H4 (cell line): ENCODE measurements around the gene IGSF21. TPM values are rescaled to one million over a fixed set of nuclear protein-coding genes. Genes with fewer than 3 reads are reported as not detected.
"Not testable (repeated sequence)": the region's sequence is repeated elsewhere in the genome, so short reads cannot be mapped to it uniquely, and the experiment has no call there.

ENCODE experiments used
- DNase-seq: peaks from one replicate; pipeline ENCODE4 v3.0.0-alpha.2; 2015; ENCODE audit warnings: low spot score
- total RNA-seq: library from RNA; depleted of rRNA; stranded (reverse); fragments of >200 nt; shearing (Covaris generic); gene quantifications from 2 replicates; pipeline ENCODE4 v1.2.3, GENCODE V29; 2014

The IGSF21 gene
- total RNA-seq, 1 experiment from 2014 or later, result not detected

DNA sequence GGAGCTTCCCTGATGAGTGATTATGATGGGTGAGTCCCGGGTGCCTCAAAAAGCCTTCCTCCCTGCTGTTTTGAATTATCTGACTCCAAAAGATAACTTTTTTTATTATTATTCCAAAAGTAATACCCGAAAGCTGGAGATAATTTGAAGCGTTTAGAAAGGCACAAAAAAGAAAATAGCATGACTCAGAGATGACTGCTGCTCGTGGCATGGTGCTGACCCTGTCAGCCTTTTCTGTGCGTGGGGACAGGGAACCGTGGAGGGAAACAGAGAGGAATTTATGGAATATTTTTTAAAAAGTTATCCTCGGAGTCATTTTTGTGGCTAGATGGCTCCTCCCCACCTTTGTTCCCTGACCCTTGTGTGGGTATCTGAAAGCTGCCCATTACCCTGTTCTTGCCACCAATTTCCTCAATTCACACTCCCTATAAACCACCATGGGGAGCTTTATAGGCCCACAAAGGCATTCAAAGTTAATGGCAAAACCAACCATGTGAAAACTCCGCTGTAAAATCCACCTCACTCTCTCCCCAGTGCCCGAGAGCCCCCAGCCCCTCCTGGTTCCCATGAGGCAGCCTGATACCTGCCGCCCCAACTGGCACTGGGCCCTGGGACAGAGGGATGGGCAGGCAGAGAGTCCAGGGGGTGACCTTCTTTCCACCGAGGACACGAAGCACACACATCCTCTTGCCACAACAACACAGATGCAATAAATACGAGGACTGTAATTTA lies 37.5 kb downstream of the IGSF21 start:
- no peak for DNase-seq

DNA sequence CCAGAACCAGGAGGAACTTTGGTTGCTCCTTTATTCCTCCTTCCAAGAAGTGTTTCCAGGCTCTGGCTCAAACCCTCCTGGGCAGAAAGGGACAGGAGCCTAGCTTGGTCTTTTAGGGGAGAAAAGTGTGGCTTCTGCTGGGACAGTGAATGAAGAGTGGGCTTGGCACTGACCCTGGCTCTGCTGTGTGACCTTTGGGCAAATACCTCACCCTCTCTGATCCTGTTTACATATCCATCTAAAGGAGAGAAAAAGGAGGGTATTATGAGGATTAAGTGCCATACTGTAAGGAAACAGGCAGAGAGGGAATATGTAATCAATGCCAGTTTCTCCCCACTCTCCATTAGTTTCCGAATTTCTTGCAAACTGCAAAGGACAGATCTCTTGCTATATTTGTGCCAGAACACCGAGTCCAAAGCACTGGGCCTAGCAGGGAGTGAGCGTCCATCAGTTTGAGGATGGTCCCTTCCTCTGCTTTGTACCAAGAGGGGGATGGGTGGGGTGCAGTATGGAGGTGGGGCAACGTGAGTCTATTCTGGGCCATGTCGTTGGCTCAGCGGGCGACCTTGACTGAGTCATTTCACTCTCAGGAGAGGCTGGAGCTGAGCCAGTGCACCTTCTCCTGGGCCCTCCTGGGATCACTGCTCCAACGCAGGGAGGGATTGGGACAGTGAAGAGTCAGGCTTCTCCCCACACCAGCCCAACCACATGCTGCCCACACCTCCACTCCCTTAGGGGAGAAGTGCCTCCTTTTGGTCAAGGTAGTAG lies 38.4 kb downstream of the IGSF21 start:
- no peak for DNase-seq

DNA sequence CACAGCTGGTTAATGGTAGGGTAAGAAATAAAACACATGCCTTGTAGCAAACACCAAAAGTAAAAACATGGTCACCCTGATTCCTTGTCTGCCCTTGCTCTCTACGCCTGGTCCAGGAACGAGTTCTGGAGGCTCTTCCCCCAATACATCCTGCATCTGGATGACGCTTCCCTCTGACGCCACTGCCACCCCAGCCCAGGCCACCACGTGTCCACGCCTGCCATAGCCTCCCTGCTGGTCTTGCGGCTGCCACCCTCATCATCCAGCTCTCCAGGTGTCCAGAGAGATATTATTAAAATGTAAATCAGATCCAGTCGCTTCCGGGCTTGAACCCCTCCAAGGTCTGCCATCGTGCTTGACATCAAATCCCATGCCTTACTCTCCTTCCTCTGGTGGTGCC lies 39.3 kb downstream of the IGSF21 start:
- no peak for DNase-seq

DNA sequence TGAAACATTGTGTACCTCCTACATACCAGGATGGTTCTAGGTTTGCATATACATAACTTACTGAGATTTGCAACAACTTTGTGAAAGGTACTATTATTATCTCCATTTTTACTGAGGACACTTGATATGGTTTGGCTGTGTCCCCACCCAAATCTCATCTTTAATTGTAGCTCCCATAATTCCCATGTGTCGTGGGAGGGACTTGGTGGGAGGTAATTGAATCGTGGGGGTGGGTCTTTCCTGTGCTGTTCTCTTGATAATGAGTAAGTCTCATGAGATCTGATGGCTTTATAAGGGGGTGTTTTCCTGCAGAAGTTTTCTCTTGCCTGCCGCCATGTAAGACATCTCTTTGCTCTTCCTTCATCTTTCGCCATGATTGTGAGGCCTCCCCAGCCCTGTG lies 40.1 kb downstream of the IGSF21 start:
- DNase-seq, result no peak

DNA sequence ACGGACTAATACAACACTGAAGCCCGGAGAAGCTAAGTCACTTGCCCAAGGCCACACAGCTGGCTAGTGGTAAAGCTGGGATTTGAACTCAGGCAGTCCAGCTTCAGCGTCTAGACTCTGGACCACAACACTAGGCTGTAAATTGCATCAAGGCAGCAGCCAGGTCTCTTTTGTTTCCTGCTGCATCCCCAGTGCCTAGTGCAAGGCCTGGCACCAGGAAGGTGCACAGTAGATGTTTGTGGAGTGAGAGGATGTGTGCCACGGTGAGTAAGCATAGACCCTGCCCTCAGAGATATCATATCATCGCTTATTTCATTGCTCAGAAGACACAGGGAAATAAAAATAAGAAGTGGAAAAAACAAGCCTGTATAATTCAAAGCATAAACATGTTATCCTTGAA lies 40.9 kb downstream of the IGSF21 start:
- no peak for DNase-seq

DNA sequence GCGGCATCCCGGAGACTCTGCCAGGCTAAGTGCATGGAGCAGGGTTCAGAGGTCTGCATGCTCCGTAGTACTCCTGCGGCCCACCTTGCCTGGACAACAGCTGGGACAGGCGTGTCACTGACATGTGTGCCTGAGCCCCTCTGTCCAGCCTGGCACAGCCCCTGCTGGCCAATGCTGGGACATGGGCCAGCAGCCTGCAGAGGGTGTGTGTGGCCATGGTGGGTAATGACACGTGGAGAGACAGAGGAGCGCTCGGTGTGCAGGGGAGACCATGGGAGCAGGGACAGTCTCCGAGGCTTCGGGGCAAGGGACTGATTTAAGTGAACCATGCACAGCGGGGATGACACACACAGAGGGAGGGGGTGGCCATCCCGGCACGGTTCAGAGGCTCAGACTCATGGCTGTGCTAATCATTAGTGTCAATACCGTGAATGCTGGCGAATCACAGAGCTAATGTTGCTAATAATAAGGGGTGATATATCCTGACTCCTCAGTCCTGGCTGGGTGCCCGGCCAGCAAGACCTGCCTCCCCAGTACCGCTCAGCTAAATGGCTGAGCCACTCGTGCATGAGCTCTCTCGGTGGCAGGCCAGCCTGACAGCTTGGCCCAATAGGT lies 41.5 kb downstream of the IGSF21 start:
- no peak for DNase-seq

DNA sequence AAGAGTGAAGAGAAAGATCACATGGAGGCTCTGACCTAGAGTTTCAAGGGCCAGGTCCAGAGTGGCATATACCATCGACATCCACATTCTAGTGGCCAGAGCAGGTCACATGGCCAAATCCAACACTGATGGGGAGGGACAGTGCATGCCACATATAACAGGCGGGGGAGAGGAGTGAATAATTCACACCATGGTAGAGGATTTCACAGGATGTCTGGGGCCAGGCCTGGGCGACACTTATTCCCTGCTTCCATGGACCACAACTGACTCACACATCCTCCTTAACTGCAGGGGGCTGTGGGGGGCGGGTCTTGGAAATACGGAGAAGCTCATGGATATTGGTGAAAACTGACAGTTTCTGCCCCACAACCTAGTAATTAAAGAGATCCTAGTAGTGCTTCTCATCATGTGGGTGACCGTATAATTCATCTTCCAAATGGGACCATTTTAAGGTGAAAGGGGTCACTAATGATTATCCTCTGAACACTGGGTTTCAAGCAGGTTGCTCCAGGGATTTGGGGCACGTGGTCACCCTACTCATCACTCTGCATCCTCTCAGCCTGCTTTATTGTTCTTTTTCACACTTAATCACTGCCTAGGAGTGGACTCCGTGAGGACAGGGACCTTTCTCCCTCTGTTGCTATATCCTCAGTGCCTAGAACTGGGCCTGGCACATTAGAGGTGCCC lies 44.0 kb downstream of the IGSF21 start:
- DNase-seq, result no peak

DNA sequence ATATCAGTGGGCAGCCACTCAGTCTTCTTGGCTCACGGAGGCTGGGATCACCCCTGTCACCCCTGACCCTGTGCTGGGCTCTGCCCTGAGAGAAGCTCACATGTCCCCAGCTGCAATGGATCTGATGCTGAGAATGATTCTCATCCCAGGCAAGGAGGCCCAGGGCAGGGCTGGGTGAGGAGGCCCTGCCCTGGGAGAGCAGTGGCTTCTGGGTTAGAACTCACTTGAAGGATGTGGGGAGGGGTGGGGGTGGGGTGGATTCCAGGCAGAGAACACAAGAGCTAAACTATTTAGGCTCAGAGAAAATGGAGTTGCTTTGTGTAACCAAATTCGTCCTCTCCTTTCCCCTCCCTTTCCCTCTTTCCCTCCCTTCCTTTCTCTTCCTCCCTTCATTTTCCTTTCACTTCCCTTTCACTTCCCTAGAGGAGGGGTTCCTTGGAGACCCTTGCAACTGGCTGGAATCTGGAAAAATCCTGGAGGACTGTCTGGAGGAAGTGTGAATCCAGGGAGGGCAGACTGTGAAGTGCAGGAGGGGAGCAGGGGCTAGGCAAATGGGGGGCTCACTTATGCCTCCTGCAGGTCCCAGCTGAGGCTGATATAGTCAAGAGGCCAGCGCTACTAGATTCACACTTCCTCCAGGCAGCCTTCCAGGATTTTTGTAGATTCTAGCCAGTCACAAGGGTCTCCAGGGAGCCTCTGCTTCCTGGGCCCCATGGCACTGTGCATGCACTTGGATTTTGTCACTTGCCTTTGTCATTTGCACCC lies 47.0 kb downstream of the IGSF21 start:
- DNase-seq, result no peak

DNA sequence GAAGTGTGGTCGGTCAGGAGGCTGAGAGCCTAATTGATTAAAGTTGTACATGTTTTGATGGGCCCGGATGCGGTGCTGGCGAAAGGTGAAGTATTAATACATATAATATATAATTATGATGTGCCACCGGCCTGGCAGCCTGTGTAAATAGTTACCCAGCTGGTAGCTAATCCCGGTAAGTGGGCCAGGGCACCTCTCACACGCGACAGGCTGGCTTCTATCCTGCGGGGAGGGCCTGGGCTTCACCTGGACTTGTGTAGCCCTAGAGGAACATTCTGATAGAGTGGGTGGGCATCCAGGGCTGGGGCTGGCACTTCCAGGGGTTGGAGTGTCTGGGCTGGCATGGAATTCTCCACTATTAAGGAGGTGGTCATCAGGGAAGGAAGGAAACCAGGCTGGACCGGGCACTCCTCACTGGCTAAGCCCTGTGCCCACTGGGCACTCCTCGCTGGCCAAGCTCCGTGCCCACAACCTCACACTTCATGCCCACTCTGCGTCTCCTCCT lies 48.3 kb downstream of the IGSF21 start:
- no peak for DNase-seq

DNA sequence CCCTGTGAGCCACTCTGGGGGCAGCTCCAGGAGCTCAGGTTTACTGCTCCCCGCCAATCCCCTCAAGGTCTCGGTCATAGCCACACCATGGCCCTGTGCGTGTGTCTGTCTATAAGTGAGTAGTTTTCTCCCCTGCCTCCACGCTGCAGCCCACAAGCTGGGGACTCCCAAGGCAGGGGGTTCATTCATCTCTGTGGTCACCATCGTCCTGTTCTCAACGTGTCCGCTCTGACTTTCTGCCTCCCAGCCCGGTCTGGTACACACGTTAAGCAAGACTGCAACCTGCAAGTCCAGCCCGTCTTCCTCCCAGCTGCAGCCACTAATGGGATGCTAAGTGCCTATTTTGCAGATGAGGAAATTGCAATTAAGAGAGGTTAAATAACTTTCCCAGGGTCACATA lies 49.8 kb downstream of the IGSF21 start:
- no peak for DNase-seq

DNA sequence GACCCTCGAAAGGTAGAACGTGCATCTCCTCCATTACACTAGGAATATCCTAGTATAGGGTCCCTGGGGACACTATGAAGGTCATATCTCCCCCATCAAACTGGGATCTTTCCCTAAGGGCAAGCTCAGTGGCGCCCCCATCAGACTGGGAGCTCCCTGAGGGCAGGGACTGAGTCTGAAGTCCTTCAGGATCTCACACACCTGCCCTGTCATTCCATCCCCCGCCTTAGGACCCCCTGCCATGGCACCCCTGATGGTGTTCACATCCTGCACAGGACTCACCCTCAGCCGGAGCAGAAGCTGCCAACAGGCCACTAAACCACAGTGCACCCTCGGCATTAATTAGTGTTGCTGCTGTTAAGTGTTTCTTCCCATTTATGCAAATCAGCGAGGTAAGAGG lies 50.4 kb downstream of the IGSF21 start:
- no peak for DNase-seq

DNA sequence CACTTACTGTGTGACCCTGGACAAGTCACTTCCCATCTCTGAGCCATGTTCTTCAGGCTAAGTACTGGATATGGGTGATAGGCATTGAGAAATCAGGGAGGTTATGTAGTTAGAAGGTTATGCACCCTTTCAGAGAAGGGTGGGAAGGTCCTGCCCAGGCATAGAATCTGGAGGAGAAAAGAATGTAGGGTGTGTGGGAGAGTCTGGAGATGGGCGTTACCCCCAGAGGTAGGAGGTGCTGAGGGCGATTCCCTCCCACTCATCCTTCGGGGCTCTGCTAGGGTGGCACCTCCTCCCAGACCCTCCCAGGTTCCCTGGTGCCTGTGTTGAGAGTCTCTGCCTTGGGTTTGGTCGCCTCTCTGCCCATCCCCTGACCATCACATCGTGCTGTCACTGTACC lies 51.1 kb downstream of the IGSF21 start:
- no peak for DNase-seq

DNA sequence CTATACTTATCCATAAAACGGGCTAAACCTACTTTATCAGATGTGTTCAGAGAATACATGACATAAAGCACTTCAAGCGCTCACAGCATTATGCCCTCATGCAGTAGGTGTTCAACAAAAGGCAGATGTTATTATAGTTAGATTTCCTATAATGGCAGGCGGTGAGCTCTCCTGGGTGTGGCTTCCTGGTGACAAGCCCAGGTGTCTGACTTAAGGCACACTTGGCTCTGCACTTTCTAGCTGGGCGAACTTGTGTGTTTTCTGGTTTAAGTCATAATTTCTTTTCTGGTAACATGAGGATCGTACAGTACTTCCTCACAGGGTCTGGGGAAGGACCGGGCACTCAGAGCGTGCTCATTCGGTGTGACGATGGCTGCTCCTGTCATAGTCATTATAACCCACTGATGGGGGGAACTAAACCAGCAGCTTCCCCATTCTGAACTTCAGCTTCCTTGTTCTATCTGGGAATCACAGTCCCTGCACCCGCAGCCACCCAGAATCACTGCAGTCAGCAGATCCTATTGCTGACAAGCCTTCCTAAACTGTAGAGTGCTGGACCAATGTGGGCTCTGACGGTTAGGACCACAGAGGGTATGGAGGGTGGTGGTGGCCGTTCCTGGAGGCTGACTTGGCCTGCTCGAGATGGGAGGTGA lies 52.8 kb downstream of the IGSF21 start:
- no peak for DNase-seq

DNA sequence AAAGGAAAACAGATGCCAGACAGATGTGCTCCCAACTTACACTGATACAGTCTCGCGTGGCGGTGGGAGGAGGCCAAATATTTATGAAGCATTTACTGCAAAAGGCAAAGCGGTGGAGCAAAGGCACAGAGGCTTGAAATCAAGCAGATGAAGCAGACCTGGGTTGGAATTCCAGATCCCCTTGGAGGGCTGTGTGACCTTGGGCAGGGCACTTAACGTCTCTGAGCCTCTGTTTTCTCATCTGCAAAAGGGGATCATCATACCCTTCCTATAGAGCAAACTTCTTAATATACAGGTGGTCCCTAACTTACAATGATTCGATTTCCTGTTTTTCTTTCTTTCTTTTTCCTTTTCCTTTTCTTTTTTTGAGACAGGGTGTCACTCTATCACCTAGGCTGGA lies 54.1 kb downstream of the IGSF21 start:
- no peak for DNase-seq

DNA sequence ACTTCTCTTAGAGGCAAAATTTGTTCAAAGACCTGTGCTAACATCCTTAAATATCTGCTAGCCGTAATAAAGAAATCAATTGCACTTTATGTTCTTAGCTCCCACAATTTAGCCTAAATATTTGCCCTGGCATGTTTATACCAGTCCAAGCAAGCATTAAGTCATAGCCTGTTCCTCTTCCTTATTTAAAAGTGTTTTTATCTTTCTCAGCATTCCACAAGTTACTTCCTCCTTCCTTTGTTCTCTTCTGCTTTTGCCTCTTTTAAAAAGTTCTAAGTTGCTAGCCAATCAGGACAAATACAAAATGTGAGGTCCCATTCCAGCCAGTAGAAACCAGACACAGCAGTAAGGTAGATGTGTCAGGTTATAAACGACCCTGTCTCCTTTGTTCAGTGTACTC lies 58.0 kb downstream of the IGSF21 start:
- DNase-seq, result not testable (repeated sequence)

DNA sequence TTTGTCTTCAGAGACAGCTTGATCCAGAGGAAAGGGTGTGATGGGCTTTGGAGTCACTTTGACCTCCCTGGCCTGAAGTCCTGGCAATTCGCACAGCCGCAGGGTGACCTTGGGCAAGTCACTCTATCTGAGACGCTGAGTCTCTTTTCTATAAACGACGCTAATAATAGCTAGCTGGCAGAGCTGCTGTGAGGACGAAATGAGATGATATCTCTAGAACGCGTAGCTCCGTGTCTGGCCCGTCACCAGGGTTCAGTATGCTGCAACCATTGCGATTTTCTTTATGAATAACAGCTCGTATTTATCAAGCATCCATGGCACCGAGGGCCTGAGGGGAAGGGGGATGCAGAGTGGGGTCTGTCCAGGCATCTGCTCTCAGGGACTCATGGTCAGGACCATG lies 58.7 kb downstream of the IGSF21 start:
- DNase-seq, result no peak

DNA sequence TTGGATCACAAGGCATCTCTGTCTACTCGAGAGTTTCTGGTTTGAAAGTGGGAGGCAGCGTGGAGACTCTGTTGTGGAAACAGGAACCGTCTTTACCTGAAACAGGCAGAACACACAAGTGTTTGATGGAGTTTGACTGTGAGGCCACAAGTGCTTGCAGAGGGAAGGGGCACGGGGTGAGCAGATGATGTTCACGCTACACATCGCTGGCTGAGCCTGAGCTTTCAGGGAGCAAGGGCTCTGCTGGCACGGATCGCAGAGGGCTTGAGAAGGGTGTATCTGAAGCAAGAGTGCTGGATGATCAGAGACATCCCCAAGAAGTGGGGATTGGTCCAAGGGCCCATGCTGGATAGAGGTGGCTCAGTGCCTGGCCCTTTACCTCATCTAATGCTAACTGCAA lies 59.3 kb downstream of the IGSF21 start:
- no peak for DNase-seq

DNA sequence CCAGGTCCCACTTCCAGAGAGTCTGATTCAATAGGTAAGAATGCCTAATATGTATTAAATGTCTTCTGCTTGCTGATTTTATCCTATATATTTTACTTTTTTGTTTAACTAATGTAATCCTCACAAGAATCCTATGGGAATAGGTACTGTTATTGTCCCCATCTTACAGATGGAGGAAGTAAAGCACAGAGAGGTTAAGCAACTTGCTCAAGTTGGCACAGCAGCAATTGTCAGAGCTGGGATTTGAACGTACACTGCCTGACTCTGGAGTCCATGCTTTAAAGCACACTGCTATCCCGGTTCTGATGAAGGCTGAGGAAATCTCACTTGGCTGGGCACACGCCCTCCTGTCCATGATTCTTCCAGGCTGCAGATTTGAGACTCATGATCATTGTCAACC lies 62.8 kb downstream of the IGSF21 start:
- no peak for DNase-seq

DNA sequence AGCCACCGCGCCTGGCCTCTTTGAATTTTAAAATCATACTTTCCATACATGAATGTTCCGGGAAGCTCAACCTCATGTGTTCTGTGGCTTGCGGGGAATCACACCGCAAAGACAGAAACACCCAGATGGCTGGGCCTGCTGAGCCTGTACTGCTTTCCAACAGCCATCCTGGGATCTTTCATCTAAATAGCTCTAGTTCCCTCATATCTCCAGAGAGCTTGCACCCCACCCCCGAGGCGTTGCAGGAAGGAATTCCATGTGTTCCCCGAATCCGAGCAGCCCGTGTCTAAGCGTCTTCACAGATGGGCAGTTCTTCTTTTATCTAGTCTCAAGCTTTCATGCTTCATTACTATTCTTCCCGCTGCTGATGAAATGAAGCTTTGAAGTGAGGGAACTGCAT lies 66.4 kb downstream of the IGSF21 start:
- no peak for DNase-seq

DNA sequence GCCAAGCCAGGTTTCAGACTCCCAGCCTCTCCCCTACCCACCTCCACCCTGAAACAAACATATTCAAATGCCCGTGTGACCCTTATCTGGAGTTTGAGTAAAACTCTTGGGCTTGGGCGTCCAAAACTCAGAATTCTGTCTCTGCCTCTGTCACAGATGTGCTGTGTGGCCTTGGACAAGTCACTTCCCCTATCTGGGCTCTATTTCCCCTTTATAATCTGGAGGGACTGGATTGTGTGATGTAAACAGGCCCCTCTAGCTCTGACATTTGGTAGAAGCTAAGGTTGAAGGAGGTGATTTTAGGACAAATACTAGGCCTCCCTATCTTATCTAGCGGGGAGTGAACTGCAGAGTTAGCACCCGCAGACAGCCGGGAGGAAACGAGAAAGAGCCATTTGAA lies 67.5 kb downstream of the IGSF21 start:
- no peak for DNase-seq
